ENCODE results near the gene REPIN1. TPM values are rescaled to one million over a fixed set of nuclear protein-coding genes. Genes with fewer than 3 reads are reported as not detected.

Gene REPIN1
- total and polyA plus RNA-seq, 9 of the 15 experiments (the other 6 are each of a cell fraction or from before 2014, with no cell fraction given) = 8.1 to 283 (median 94.3) TPM

DNA sequence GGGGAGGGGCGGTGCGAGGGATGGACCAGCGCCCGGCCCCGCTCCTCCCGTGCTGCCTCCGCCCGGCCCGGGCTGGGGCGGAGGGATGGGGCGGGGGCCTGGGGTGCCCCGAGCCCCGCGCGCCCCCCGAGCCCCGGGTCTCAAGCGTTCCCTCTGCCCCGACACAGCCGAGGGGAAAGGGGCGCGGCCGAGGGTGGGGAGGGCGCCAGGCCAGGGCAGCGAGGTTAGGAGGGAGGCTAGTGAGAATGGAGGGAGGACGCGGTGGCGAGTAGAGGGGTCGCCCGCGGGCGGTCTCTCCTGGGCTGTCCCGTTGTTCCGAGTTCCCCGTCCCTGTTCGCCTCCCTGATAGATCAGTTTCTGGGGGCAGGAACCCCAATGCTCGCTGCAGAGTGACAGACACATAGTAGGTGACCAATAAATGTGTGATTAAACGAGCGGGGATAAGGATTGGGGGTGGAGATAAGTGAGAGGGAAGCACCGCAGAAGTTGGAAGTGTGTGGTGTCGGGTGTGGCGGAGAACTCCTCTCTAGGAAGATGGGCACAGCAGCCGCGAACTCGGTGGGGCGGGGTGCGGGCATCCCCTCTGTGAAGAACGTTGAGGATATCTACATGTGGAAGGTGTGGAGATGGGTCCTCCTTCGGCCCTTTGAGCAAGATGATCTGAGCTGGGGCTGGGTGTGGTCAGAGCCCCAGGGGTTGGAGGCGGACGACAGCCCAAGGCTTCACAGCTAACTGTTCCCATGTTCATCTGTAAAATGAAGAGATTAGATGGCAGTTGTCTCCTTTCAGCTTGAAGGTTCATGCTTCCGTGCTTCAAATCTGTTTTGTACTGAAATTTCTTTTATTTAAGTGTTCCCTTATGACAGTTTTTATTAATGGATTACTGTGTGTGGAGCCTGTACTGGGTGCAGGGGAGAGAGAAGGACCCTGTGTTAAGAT is 11.1 kb downstream of the REPIN1 start (continued):
- TF ChIP-seq ADNP (tag; IDR thresholded peaks at IDR 0.05) = no peak
- TF ChIP-seq GATAD2B (IDR thresholded peaks at IDR 0.05; ENCODE audit: borderline replicate concordance) = peak; percentile 58; the same call in 1 of the 2 replicates
- TF ChIP-seq KDM4B (IDR thresholded peaks at IDR 0.05; ENCODE audit: borderline replicate concordance in 2 of 2, low read depth in 1 of 2) = no peak
- TF ChIP-seq, protein P1, sequence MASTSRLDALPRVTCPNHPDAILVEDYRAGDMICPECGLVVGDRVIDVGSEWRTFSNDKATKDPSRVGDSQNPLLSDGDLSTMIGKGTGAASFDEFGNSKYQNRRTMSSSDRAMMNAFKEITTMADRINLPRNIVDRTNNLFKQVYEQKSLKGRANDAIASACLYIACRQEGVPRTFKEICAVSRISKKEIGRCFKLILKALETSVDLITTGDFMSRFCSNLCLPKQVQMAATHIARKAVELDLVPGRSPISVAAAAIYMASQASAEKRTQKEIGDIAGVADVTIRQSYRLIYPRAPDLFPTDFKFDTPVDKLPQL (IDR thresholded peaks at IDR 0.05; ENCODE audit: extremely low read depth, insufficient read length) = no peak
- 0 out of 2 replicates have a peak, but pooled peaks have one; percentile 2 for TF ChIP-seq CBFA2T3 (IDR thresholded peaks at IDR 0.05)
- TF ChIP-seq ZNF41 (CRISPR knock-in tag; conservative IDR thresholded peaks at IDR 0.05) = no peak
- TF ChIP-seq MGA (IDR thresholded peaks at IDR 0.05) = no peak
- TF ChIP-seq, protein P2, sequence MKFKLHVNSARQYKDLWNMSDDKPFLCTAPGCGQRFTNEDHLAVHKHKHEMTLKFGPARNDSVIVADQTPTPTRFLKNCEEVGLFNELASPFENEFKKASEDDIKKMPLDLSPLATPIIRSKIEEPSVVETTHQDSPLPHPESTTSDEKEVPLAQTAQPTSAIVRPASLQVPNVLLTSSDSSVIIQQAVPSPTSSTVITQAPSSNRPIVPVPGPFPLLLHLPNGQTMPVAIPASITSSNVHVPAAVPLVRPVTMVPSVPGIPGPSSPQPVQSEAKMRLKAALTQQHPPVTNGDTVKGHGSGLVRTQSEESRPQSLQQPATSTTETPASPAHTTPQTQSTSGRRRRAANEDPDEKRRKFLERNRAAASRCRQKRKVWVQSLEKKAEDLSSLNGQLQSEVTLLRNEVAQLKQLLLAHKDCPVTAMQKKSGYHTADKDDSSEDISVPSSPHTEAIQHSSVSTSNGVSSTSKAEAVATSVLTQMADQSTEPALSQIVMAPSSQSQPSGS (CRISPR knock-in tag; IDR thresholded peaks at IDR 0.05) = no peak
- 0 out of 2 replicates have a peak, but pooled peaks have one; percentile 32 for TF ChIP-seq GTF2A2 (tag; IDR thresholded peaks at IDR 0.05)
- no peak for TF ChIP-seq SRSF9 (IDR thresholded peaks at IDR 0.05; ENCODE audit: borderline replicate concordance, low read depth, low read length)
- TF ChIP-seq ATF4 (CRISPR knock-in tag; IDR thresholded peaks at IDR 0.05) = no peak
- no peak for TF ChIP-seq ZNF764 (CRISPR knock-in tag; IDR thresholded peaks at IDR 0.05; ENCODE audit: low read depth)

Measured in K562 (cell line).